Measurements from ENCODE around the gene HS6ST1.
"Not testable (repeated sequence)": the region's sequence is repeated elsewhere in the genome, so short reads cannot be mapped to it uniquely, and the experiment has no call there.

Gene HS6ST1

DNA sequence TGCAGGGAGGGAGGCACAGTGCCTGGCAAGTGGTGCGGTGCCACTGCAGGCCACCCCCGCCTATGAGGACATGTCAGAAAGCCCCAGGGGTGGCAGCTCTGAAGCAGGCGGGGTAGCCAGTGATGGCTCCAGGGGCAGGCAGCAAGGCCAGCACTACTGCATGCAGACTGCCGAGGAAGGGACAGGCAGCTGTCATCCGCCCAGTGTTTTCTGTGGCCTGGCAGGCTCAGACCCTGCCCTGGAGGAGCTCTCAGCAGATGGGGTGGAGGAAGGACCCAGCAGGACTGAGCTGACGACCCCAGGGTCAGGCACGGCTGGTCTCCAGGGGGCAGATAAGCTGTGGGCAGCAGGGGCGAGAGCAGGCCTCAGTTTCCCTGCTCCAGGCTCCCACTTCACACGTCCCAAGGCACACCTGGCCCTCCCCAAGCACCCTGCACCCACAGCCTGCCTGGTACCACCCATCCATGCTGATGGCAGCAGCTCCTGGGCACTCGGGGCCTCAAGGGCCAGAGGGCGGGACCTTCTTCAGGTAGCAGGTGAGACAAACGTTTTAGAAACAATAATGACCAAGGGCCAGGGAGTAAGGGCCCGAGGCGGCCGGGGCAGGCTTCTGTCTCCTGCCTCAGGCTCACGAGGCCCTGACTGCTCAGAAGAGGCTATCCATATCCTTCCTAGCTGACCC is 48.5 kb downstream of the HS6ST1 start:
- no peak overlapping the region for H3K4me3 ChIP-seq (ENCODE audit: low read depth, low read length)
- TF ChIP-seq, protein P1, sequence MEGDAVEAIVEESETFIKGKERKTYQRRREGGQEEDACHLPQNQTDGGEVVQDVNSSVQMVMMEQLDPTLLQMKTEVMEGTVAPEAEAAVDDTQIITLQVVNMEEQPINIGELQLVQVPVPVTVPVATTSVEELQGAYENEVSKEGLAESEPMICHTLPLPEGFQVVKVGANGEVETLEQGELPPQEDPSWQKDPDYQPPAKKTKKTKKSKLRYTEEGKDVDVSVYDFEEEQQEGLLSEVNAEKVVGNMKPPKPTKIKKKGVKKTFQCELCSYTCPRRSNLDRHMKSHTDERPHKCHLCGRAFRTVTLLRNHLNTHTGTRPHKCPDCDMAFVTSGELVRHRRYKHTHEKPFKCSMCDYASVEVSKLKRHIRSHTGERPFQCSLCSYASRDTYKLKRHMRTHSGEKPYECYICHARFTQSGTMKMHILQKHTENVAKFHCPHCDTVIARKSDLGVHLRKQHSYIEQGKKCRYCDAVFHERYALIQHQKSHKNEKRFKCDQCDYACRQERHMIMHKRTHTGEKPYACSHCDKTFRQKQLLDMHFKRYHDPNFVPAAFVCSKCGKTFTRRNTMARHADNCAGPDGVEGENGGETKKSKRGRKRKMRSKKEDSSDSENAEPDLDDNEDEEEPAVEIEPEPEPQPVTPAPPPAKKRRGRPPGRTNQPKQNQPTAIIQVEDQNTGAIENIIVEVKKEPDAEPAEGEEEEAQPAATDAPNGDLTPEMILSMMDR (IDR thresholded peaks at IDR 0.05; ENCODE audit: low read depth, low read length, missing control alignments): no peak
- no peak for DNase-seq (ENCODE audit: low read depth)

DNA sequence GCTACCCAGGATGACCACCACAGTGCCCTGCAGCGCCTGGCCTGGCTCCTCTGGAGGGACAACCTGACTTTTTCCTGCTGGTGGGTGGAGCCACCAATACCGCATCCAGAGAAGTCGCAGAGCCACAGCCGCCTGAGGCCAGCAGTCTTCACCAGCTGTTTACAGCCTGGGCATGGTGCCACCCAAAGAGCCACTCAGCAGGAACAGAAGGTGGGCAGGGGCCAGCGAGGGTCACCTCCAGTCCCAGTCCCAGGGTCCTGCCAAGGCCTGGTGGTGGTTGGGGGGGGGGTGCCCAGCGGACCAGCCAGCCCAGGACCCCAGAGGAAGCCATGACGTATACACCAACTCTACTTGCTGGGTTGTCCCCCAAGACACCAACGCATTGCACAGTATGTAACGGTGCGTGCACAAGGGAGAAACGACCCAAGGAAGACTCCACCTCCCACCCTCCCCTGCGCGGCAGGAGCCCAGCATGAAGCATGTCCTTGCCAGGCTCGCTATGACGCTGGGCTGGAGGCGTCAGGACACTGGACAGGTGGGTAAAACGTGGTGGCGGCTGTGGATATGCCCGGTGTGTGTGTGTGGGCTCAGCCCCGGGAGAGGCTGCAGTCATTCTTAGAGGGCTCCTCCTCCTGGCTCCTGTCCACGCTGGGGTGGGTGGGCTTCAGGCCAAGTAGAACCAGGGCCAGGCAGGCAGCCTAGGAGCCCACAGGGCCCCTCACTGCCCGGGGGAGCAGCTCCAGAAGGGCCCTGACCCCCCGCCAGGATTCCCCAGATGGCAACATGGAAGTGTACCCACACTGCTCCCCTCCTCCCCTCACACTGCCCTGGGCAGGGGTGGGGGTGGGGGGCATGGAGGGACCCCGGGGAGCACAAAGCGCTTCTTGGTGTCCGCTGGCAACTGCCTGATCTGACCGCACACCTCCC is 49.3 kb downstream of the HS6ST1 start:
- TF ChIP-seq, protein P1 (IDR thresholded peaks at IDR 0.05; ENCODE audit: low read depth, low read length, missing control alignments): no peak
- H3K4me3 ChIP-seq (ENCODE audit: low read depth, low read length): no peak overlapping the region
- DNase-seq (ENCODE audit: low read depth): no peak

DNA sequence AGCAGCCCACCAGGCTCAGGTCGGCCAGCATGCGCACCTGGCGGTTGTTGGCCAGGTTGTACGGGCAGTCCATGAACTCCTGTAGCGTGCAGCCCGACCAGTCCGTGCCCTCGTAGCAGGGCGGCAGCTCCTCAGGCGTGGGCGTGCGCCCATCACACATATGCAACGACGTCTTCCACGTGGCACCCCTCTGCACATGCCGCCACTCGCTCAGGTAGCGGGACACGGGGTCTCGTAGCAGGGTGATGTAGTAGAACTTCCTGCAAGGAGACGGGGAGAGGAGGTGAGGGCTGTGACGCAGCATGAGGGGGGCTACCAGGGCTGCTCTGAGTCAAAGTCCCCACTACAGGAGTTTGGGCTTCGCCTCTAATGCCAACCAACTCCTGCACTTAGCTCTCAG is 50.1 kb downstream of the HS6ST1 start:
- not testable (repeated sequence) for H3K4me3 ChIP-seq (ENCODE audit: low read depth, low read length); DNase-seq (ENCODE audit: low read depth)

DNA sequence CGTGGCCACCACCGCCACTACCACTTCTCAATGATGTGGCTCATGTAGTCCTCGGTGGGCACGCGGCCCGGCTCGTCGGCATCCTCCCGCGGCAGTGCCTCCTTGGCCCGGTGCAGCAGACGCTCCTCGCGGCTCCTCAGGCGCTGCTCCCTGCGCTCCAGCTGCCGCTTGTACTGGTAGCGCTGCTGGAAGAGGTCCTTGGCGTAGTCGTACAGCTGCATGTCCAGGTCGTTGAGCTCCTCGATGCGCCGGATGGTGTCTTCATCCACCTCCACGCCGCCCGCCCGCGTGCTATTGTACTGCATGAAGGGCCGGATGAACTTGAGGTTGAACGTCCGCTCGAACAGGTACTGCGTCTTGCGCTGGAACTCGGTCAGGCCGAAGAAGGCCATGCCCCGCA is 50.5 kb downstream of the HS6ST1 start:
- DNase-seq (ENCODE audit: low read depth); H3K4me3 ChIP-seq (ENCODE audit: low read depth, low read length): not testable (repeated sequence)

DNA sequence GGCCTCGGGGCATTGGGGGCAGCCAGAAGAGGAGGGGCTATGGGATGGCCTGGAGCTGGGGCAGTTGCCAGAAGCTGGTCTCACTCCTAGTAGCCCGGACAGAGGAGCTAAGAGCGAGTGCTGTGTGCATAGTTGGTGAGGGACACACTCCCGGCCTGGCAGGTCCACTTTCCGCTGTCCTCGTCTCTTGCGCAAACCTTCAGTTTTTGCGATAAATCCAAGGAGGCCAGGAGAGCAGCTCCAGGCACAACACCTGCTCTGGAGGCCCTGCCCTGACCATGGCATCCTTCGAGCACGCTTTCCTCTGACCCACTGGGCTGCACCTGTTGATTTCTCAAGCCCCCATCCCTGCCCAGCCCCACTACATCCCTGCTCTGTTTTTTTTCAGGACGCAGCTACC is 51.0 kb downstream of the HS6ST1 start:
- DNase-seq (ENCODE audit: low read depth); H3K4me3 ChIP-seq (ENCODE audit: low read depth, low read length): not testable (repeated sequence)

DNA sequence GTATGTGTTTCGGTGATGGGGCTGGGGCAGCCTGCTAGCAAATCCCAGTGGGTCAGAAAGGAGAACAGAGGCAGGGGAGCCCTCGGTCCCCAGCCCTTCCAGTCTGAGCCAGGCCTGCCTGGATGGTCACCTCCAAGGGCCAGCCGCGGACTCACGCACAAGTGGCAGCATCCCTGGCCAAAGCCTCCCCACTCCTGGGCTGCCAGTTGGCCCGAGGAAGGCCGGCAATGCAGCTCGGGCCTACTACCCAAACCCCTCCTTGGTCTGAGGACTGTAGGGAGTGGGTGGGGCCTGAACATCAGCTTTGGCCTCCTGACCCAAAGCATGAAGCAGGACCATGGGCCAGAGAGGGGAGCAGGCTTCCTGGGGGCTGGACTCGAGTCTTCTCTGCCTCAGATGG is 51.5 kb downstream of the HS6ST1 start:
- H3K4me3 ChIP-seq (ENCODE audit: low read depth, low read length); DNase-seq (ENCODE audit: low read depth): not testable (repeated sequence)

DNA sequence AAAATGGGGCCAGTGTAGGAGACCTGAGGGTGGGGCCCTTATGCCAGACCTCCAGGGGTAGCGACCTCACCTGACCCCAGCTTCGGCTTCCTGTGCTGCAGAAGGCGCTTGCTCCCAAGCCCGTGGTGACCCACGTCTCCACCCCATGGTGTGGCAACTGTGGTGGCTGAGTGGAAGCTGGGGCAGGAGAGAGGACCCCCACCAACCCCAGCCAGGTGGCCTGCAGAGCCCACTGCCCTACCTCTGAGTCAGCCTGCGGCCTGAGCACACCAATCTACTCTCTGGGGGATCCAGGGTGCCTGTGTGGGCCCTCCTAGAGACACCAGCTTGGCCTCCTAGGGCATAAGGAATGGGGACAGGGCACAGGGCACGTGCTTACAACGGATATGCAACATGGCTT is 52.2 kb downstream of the HS6ST1 start:
- DNase-seq (ENCODE audit: low read depth); H3K4me3 ChIP-seq (ENCODE audit: low read depth, low read length): not testable (repeated sequence)

DNA sequence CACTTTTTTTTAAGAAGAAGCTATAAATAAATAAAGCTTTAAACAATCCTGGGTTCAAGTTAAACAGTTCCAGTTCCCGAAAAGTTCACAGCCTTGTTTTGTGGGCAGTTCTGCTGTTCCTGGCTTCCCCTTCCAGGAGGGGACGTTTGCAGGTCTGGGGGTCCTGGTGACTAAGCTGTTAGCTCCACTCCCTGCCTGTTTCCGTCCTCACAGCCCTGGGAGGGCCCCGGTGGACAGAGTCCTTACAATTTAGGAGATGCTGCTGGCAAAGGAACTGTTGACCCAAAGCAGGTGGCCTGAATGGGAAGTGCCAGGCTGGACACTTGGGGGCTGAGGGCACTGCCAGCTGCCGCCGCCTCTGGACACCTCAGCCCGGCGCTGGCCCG is 53.1 kb downstream of the HS6ST1 start:
- H3K4me3 ChIP-seq (ENCODE audit: low read depth, low read length); DNase-seq (ENCODE audit: low read depth): not testable (repeated sequence)

DNA sequence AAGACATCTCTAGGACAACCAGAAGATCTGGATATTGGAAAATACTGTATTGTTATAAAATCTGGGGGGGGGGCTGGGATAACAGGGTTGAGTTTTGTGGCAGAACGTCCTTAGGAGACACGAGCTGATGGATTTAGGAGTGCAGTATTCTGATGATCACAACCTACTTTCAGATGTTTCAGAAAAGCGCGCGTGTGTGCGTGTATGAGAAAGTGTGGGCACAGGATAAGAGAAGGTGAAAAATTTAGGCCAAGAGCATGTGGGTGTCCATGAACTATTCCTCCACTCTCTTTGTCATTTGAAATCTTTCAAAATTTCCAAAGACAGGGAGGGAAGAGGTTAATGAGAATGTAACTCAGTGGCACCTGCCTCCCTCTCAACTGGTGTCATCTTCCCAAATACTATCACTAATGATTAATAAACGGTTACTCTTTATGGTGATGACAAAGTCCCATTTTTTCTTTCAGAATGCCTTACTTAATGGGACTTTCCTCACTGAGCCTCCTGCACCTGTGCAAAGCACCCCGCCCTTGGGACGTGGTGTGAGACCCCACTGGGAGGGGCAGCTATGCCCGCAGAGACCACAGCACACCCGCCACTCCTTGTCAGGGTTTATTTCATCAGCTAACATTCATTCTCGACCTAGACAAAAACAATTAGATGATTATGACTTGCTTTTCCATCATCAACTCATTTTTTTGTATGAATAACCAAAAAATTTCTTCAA is 53.6 kb downstream of the HS6ST1 start:
- TF ChIP-seq, protein P1 (IDR thresholded peaks at IDR 0.05; ENCODE audit: low read depth, low read length, missing control alignments): no peak
- H3K4me3 ChIP-seq (ENCODE audit: low read depth, low read length): no peak overlapping the region
- DNase-seq (ENCODE audit: low read depth): no peak

DNA sequence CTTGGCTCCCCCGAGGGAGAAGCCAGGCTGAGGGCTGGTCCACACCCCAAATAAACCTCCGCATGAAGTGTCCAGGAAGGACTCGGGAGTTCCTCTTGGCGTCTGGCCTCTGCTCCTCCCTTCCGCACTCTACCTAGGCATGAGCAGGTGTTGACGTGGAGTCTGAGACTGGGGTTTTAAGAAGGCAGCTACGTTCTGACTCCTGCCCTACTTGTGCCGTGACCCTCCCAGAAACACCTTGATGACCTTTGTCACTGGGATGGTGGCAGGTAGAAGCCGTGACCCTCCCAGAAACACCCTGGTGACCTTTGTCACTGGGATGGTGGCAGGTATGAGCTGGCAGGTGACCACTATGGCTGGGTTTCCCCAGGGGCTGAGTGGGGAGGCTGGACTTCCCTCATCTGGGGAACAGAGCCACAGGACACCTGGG is 54.8 kb downstream of the HS6ST1 start:
- TF ChIP-seq, protein P1 (IDR thresholded peaks at IDR 0.05; ENCODE audit: low read depth, low read length, missing control alignments): no peak
- H3K4me3 ChIP-seq (ENCODE audit: low read depth, low read length): no peak overlapping the region
- no peak for DNase-seq (ENCODE audit: low read depth)
